HepG2 (cell line): ENCODE measurements around the gene TNS1. TPM values are rescaled to one million over a fixed set of nuclear protein-coding genes. Genes with fewer than 3 reads are reported as not detected.

ENCODE experiments used
- ATAC-seq: fragments of 200-7000 bp; cut with Tn5 transposase; 3 replicates; pipeline ENCODE4 v1.9.1; 2020; ENCODE audit warnings: mild to moderate bottlenecking, moderate library complexity
- BruUV-seq: library from RNA; stranded (reverse); fragments of 400-500 nt; replicated peaks from 2 replicates; lab custom pipeline; 2021; lab: Mats Ljungman, UMichigan
- CTCF ChIA-PET: fragments of 300-600 bp; formaldehyde crosslinking; extraction: SDS; loops from one replicate; lab custom pipeline; 2021; ENCODE audit warnings: low total read pairs, inconsistent platforms, low intra/inter-chr PET ratio; lab: Yijun Ruan, JAX
- POLR2A ChIA-PET: fragments of 350-600 bp; sonication (Branson Sonifier 250); formaldehyde crosslinking; loops from one replicate; lab custom pipeline; 2020; ENCODE audit warnings: antibody characterized with exemption, inconsistent platforms; lab: Yijun Ruan, JAX
- DNase-seq: peaks from one replicate; pipeline ENCODE4 v3.0.0-alpha.2; 2015; ENCODE audit warnings: low spot score
- FAIRE-seq: peaks from 3 replicates; lab custom pipeline; 2011; peaks lifted over from hg19 to GRCh38; lab: Jason Lieb, UNC
- H2AFZ ChIP-seq: one replicate; pipeline ENCODE4 v1.6.1; 2011; ENCODE audit warnings: low read length, inconsistent platforms
- H3K27ac ChIP-seq: fragments of 300-600 bp; 3 replicates; pipeline ENCODE4 v1.8.0; 2011; ENCODE audit warnings: mixed run types, mild to moderate bottlenecking, mixed read lengths, low read length, inconsistent platforms; ENCODE audit not compliant: insufficient read depth; ENCODE audit errors: extremely low read length
- H3K27me3 ChIP-seq, 2 experiments: fragments of 200-600 bp in 1 of 2; 2 replicates in 1 of 2; 3 replicates in 1 of 2; pipeline versions ENCODE4 v1.6.0 to v1.8.0; 2011; ENCODE audit warnings: low read length in 2 of 2, mild to moderate bottlenecking in 2 of 2, moderate library complexity in 2 of 2, inconsistent platforms in 1 of 2; ENCODE audit not compliant: insufficient read depth in 2 of 2, control insufficient read depth in 1 of 2
- H3K36me3 ChIP-seq, 2 experiments: fragments of 200-600 bp in 1 of 2; replicated peaks in 1 of 2; 2 replicates in 1 of 2; 3 replicates in 1 of 2; pipeline versions ENCODE4 v1.5.1 to v1.8.0; 2011; ENCODE audit warnings: low read length in 2 of 2, inconsistent platforms in 1 of 2; ENCODE audit not compliant: insufficient read depth in 2 of 2, control insufficient read depth in 1 of 2
- H3K4me1 ChIP-seq: 2 replicates; pipeline ENCODE4 v1.5.1; 2012; ENCODE audit warnings: low read length, inconsistent platforms; ENCODE audit not compliant: insufficient read depth
- H3K4me2 ChIP-seq: 2 replicates; pipeline ENCODE4 v1.6.0; 2011; ENCODE audit warnings: low read depth, low read length, inconsistent platforms
- H3K4me3 ChIP-seq, 3 experiments: fragments of 200-600 bp in 1 of 3; sonication (generic), shearing (Covaris generic) in 1 of 3; replicated peaks in 1 of 3; 2 replicates each; pipeline ENCODE4 v1.5.1; 2011 to 2016; ENCODE audit warnings: low read length in 3 of 3, inconsistent platforms in 2 of 3, low read depth in 2 of 3, mild to moderate bottlenecking in 2 of 3, control low read depth in 1 of 3, mixed read lengths in 1 of 3; ENCODE audit not compliant: insufficient read depth in 1 of 3
- H3K79me2 ChIP-seq: one replicate; pipeline ENCODE4 v1.6.1; 2011; ENCODE audit warnings: low read length, inconsistent platforms; ENCODE audit not compliant: insufficient read depth
- H3K9ac ChIP-seq: 2 replicates; pipeline ENCODE4 v1.6.0; 2011; ENCODE audit warnings: mild to moderate bottlenecking, low read depth, low read length, inconsistent platforms; ENCODE audit not compliant: insufficient read depth
- H3K9me3 ChIP-seq: 2 replicates; pipeline ENCODE4 v1.5.1; 2012; ENCODE audit warnings: mild to moderate bottlenecking, low read length
- H4K20me1 ChIP-seq: 2 replicates; pipeline ENCODE4 v1.6.0; 2011; ENCODE audit warnings: inconsistent platforms, mild to moderate bottlenecking, low read length, moderate library complexity; ENCODE audit not compliant: insufficient read depth
- AFF4 ChIP-seq: sonication (generic); formaldehyde crosslinking; IDR thresholded peaks from 2 replicates; pipeline ENCODE4 v1.4.0; 2020; ENCODE audit warnings: missing genetic modification reagents
- E2F5 ChIP-seq: sonication (generic); formaldehyde crosslinking; conservative IDR thresholded peaks from 2 replicates; pipeline ENCODE4 v1.4.0; 2020; ENCODE audit warnings: missing genetic modification reagents
- GMEB1 ChIP-seq: sonication (generic); formaldehyde crosslinking; IDR thresholded peaks from 2 replicates; pipeline ENCODE4 v1.5.1; 2020; ENCODE audit warnings: missing genetic modification reagents, mild to moderate bottlenecking, borderline replicate concordance
- KAT8 ChIP-seq: IDR thresholded peaks from 2 replicates; pipeline ENCODE4 v1.6.1; 2016; ENCODE audit warnings: missing genetic modification reagents, missing compliant biosample characterization
- SMAD1 ChIP-seq: sonication (generic); formaldehyde crosslinking; IDR thresholded peaks from 2 replicates; pipeline ENCODE4 v1.4.0; 2020; ENCODE audit warnings: missing genetic modification reagents, low read depth, mild to moderate bottlenecking, borderline replicate concordance
- STAG1 ChIP-seq: sonication (generic); formaldehyde crosslinking; IDR thresholded peaks from 2 replicates; pipeline ENCODE4 v1.4.0; 2020; ENCODE audit warnings: missing genetic modification reagents
- TEAD3 ChIP-seq: optimal IDR thresholded peaks from 2 replicates; pipeline ENCODE3; 2016; ENCODE audit warnings: borderline replicate concordance
- TMF1 ChIP-seq: sonication (generic); formaldehyde crosslinking; IDR thresholded peaks from 2 replicates; pipeline ENCODE4 v1.8.1; 2022; ENCODE audit warnings: low read depth, missing genetic modification reagents
- TOPORS ChIP-seq: sonication (generic); formaldehyde crosslinking; IDR thresholded peaks from 2 replicates; pipeline ENCODE4 v1.8.0; 2023; ENCODE audit warnings: mild to moderate bottlenecking, missing genetic modification reagents
- WIZ ChIP-seq: sonication (generic); formaldehyde crosslinking; IDR thresholded peaks from 2 replicates; pipeline ENCODE4 v1.5.1; 2020; ENCODE audit warnings: mild to moderate bottlenecking, missing genetic modification reagents
- ZBTB3 ChIP-seq: sonication (generic); formaldehyde crosslinking; IDR thresholded peaks from 2 replicates; pipeline ENCODE4 v1.4.0; 2020; ENCODE audit warnings: low read depth, mild to moderate bottlenecking, moderate library complexity, missing genetic modification reagents, borderline replicate concordance
- ZNF577 ChIP-seq: sonication (generic); formaldehyde crosslinking; IDR thresholded peaks from 2 replicates; pipeline ENCODE4 v1.4.0; 2020; ENCODE audit warnings: mild to moderate bottlenecking, low read depth, missing genetic modification reagents, borderline replicate concordance
- ZNF704 ChIP-seq: sonication (generic); formaldehyde crosslinking; IDR thresholded peaks from 2 replicates; pipeline ENCODE4 v1.8.1; 2023; ENCODE audit warnings: mild to moderate bottlenecking, inconsistent platforms, moderate library complexity, missing genetic modification reagents, borderline replicate concordance
- ZNF878 ChIP-seq: sonication (generic); formaldehyde crosslinking; IDR thresholded peaks from 2 replicates; pipeline ENCODE4 v1.8.1; 2023; ENCODE audit warnings: mild to moderate bottlenecking, missing genetic modification reagents, moderate library complexity
- WGBS: methylation state at CpG from one replicate; pipeline ENCODE4 v1.1.6; 2017; ENCODE audit warnings: low lambda C conversion rate; 5-methylcytosine and 5-hydroxymethylcytosine counted together
- in situ Hi-C: cut with HindIII; loops from 2 replicates; pipeline ENCODE4 v1.10.0; 2017; ENCODE audit warnings: low pct_unique_long_range_greater_than_20kb; ENCODE audit not compliant: extremely low pct_ligation_motif_present
- intact Hi-C: fragments of 100-400 bp; cut with micrococcal nuclease; formaldehyde crosslinking; loops from one replicate; pipeline ENCODE4 v1.10.0; 2022; ENCODE audit not compliant: unreplicated experiment
- polyA plus RNA-seq, 8 experiments: library from polyadenylated mRNA; depleted of rRNA in 3 of 8; stranded (reverse) in 7 of 8; unstranded in 1 of 8; fragments of >200 nt; fragmentation: Illumina TruSeq in 4 of 8; extraction: Trizol in 4 of 8; gene quantifications; 2 replicates each; pipeline versions ENCODE4 v1.2.1 to v1.2.3, GENCODE V29; 2011 to 2016; ENCODE audit warnings: low read depth in 4 of 8, missing spikeins in 1 of 8, mixed read lengths in 1 of 8; ENCODE audit not compliant: insufficient read depth in 1 of 8
- total RNA-seq, 5 experiments: library from RNA; depleted of rRNA; stranded (reverse); fragments of >200 nt; fragmentation: Illumina TruSeq; extraction: Trizol; gene quantifications; 2 replicates each; pipeline ENCODE4 v1.2.3, GENCODE V29; 2016; ENCODE audit warnings: low read depth in 1 of 5

TNS1 gene
- total and polyA plus RNA-seq, 2 of the 13 experiments (the other 11 are each of a cell fraction or from before 2014, with no cell fraction given), result 1.9 to 118 TPM

- Histone ChIP-seq H3K27ac (no peak overlapping the region), H4K20me1 (peaks cover 4% of the 10 kb centered on the region; the same call in 1 of the 2 replicates), H3K4me2 (peak overlapping the region; percentile 28; the same call in 1 of the 2 replicates), H3K27me3 (no peaks in the 10 kb centered on the region), H3K36me3 (peaks cover 7 to 10% of the 10 kb centered on the region in 2 experiments; a peak in 2 of 5 replicates), H3K9me3 (no peaks in the 10 kb centered on the region), H3K79me2 (no peaks in the 10 kb centered on the region), H2AFZ (no peak overlapping the region), H3K9ac (no peak overlapping the region), H3K4me3 (no peak overlapping the region), H3K4me1 (peaks cover 83% of the 10 kb centered on the region)
- BruUV-seq, result no TSS peak
- FAIRE-seq (peak; percentile 32), ATAC-seq (peak; percentile 65), DNase-seq (peak; percentile 31)
- POLR2A ChIA-PET, result no interaction called here
- in situ Hi-C loops (no loop called here), intact Hi-C loops (no loop called here)
- WGBS, result 58% methylated on average over 19 of the region's 20 CpGs
- CTCF ChIA-PET, result interaction anchor here (0.8 to 1.6 kb wide), 2 partner anchors 20 to 70 kb away, joined by 4 to 5 read pairs; no protein-coding TSS in a partner anchor
- no peak for TF ChIP-seq E2F5 (CRISPR knock-in tag)
- no peak for TF ChIP-seq TMF1 (CRISPR knock-in tag)
- TF ChIP-seq ZNF878, result no peak
- TF ChIP-seq GMEB1, result no peak
- no peak for TF ChIP-seq AFF4 (CRISPR knock-in tag)
- no peak for TF ChIP-seq WIZ (CRISPR knock-in tag)
- no peak for TF ChIP-seq ZNF577
- TF ChIP-seq ZNF704 (CRISPR knock-in tag), result no peak
- no peak; the same call in 1 of the 2 replicates for TF ChIP-seq STAG1 (CRISPR knock-in tag)
- TF ChIP-seq SMAD1 (CRISPR knock-in tag), result no peak
- no peak for TF ChIP-seq KAT8
- TF ChIP-seq TEAD3, result peak; percentile 8
- no peak for TF ChIP-seq ZBTB3 (CRISPR knock-in tag)
- no peak for TF ChIP-seq TOPORS (CRISPR knock-in tag)
These were observed 84.3 kb downstream of the TNS1 start for GRCh38 chr2:217918308-217919024.
